SK-N-SH (cell line): ENCODE results near the gene FRMPD4. TPM values are rescaled to one million over a fixed set of nuclear protein-coding genes. Genes with fewer than 3 reads are reported as not detected.

Experiments used
- CTCF ChIA-PET: fragments of 300-600, 350-600 bp; formaldehyde crosslinking; extraction: SDS; loops from one replicate; lab custom pipeline; 2021; lab: Yijun Ruan, JAX
- POLR2A ChIA-PET: fragments of 350-600 bp; sonication (Branson Sonifier 250); formaldehyde crosslinking; extraction: SDS; loops from one replicate; lab custom pipeline; 2020; ENCODE audit warnings: antibody characterized with exemption, inconsistent platforms; lab: Yijun Ruan, JAX
- DNase-seq: peaks from one replicate; pipeline ENCODE4 v3.0.0; 2012
- H2AFZ ChIP-seq: fragments of 200-600 bp; sonication (generic); 2 replicates; pipeline ENCODE4 v1.8.1; 2016; ENCODE audit warnings: antibody characterized with exemption, mild to moderate bottlenecking, low read depth
- H3F3A ChIP-seq: fragments of 200-600 bp; sonication (generic); replicated peaks from 2 replicates; pipeline ENCODE3; 2016; ENCODE audit warnings: antibody characterized with exemption, mild to moderate bottlenecking; ENCODE audit not compliant: insufficient read depth
- H3K27ac ChIP-seq, 2 experiments: fragments of 200-500 bp in 1 of 2; fragments of 200-600 bp in 1 of 2; sonication (Bioruptor generic) in 1 of 2; sonication (generic), shearing (Covaris generic) in 1 of 2; 2 replicates each; pipeline versions ENCODE4 v1.5.1 to v1.6.1; 2014 to 2016; ENCODE audit warnings: low read depth in 2 of 2, inconsistent platforms in 1 of 2, low read length in 1 of 2, mild to moderate bottlenecking in 1 of 2, mixed read lengths in 1 of 2
- H3K27me3 ChIP-seq: fragments of 200-600 bp; sonication (generic), shearing (Covaris generic); 2 replicates; pipeline ENCODE4 v1.6.1; 2016; ENCODE audit warnings: mixed run types; ENCODE audit not compliant: insufficient read depth
- H3K36me3 ChIP-seq, 2 experiments: fragments of 200-500 bp in 1 of 2; fragments of 200-600 bp in 1 of 2; sonication (Bioruptor generic) in 1 of 2; sonication (generic) in 1 of 2; replicated peaks in 1 of 2; 2 replicates each; pipeline versions ENCODE3 to v1.5.1; 2014 to 2016; ENCODE audit warnings: low read length in 1 of 2, mild to moderate bottlenecking in 1 of 2; ENCODE audit not compliant: insufficient read depth in 2 of 2, control insufficient read depth in 1 of 2
- H3K4me1 ChIP-seq, 2 experiments: fragments of 200-500 bp in 1 of 2; fragments of 200-600 bp in 1 of 2; sonication (Bioruptor generic) in 1 of 2; sonication (generic), shearing (Covaris generic) in 1 of 2; 2 replicates each; pipeline versions ENCODE4 v1.5.1 to v1.6.1; 2014 to 2016; ENCODE audit warnings: low read depth in 1 of 2, low read length in 1 of 2, mixed run types in 1 of 2; ENCODE audit not compliant: insufficient read depth in 2 of 2, control insufficient read depth in 1 of 2
- H3K4me2 ChIP-seq: fragments of 200-600 bp; sonication (generic), shearing (Covaris generic); 2 replicates; pipeline ENCODE4 v1.6.1; 2017; ENCODE audit warnings: mixed run types
- H3K4me3 ChIP-seq, 2 experiments: fragments of 200-500 bp in 1 of 2; fragments of 200-600 bp in 1 of 2; sonication (Bioruptor generic) in 1 of 2; sonication (generic), shearing (Covaris generic) in 1 of 2; 2 replicates each; pipeline versions ENCODE4 v1.5.1 to v1.8.1; 2014 to 2016; ENCODE audit warnings: low read depth in 2 of 2, inconsistent platforms in 1 of 2, low read length in 1 of 2, mild to moderate bottlenecking in 1 of 2, mixed read lengths in 1 of 2, moderate library complexity in 1 of 2
- H3K79me2 ChIP-seq: fragments of 200-600 bp; sonication (generic); 2 replicates; pipeline ENCODE4 v1.8.1; 2017; ENCODE audit warnings: mild to moderate bottlenecking; ENCODE audit not compliant: insufficient read depth
- H3K9ac ChIP-seq: fragments of 200-600 bp; sonication (generic); 2 replicates; pipeline ENCODE4 v1.6.1; 2017; ENCODE audit warnings: mixed run types
- H3K9me2 ChIP-seq: fragments of 200-600 bp; sonication (generic); 2 replicates; pipeline ENCODE4 v1.6.1; 2017; ENCODE audit warnings: mixed run types
- H3K9me3 ChIP-seq: fragments of 200-600 bp; sonication (generic); 2 replicates; pipeline ENCODE4 v1.6.1; 2017; ENCODE audit warnings: mixed run types, mild to moderate bottlenecking, moderate library complexity
- H4K20me1 ChIP-seq: fragments of 200-600 bp; sonication (generic); 2 replicates; pipeline ENCODE4 v1.6.1; 2017; ENCODE audit warnings: mild to moderate bottlenecking, mixed run types; ENCODE audit not compliant: insufficient read depth
- CTCF ChIP-seq: fragments of 200-600 bp; sonication (generic); IDR thresholded peaks from 2 replicates; pipeline ENCODE4 v1.6.1; 2017; ENCODE audit warnings: antibody characterized with exemption, mild to moderate bottlenecking, moderate library complexity
- ELF1 ChIP-seq: IDR thresholded peaks from 2 replicates; pipeline ENCODE4 v1.4.0; 2012
- EP300 ChIP-seq, 2 experiments: IDR thresholded peaks; 2 replicates each; pipeline versions ENCODE4 v1.4.0 to v1.6.1; 2012; ENCODE audit warnings: borderline replicate concordance in 1 of 2, low read depth in 1 of 2, low read length in 1 of 2
- EZH2phosphoT487 ChIP-seq: fragments of 200-600 bp; sonication (generic); IDR thresholded peaks from 2 replicates; pipeline ENCODE4 v1.6.1; 2017; ENCODE audit warnings: low read depth, mixed run types, mild to moderate bottlenecking, antibody characterized with exemption, moderate library complexity, borderline replicate concordance
- FOXJ3 ChIP-seq: sonication (generic); formaldehyde crosslinking; IDR thresholded peaks from 2 replicates; pipeline ENCODE4 v1.5.1; 2020; ENCODE audit warnings: mild to moderate bottlenecking, missing genetic modification reagents
- IRF3 ChIP-seq: fragments of 150-350 bp; IDR thresholded peaks from 2 replicates; pipeline ENCODE4 v1.6.1; 2016; ENCODE audit warnings: mild to moderate bottlenecking, low read depth, low read length
- JUND ChIP-seq: IDR thresholded peaks from 2 replicates; pipeline ENCODE4 v1.4.0; 2012
- NFIC ChIP-seq: IDR thresholded peaks from 2 replicates; pipeline ENCODE4 v1.4.0; 2012; ENCODE audit warnings: borderline replicate concordance
- POLR2AphosphoS5 ChIP-seq: IDR thresholded peaks from 2 replicates; pipeline ENCODE4 v1.6.1; 2012; ENCODE audit warnings: low read depth, low read length
- RAD21 ChIP-seq: IDR thresholded peaks from 2 replicates; pipeline ENCODE4 v1.6.1; 2012; ENCODE audit warnings: mild to moderate bottlenecking, low read length
- RCOR1 ChIP-seq: fragments of 150-350 bp; IDR thresholded peaks from 2 replicates; pipeline ENCODE4 v1.6.1; 2017; ENCODE audit warnings: antibody characterized with exemption, low read length
- REST ChIP-seq: IDR thresholded peaks from 2 replicates; pipeline ENCODE4 v1.6.1; 2012; ENCODE audit warnings: mild to moderate bottlenecking, low read depth, low read length, moderate library complexity
- RFX5 ChIP-seq: IDR thresholded peaks from 2 replicates; pipeline ENCODE4 v1.6.1; 2012; ENCODE audit warnings: mild to moderate bottlenecking, improper control_type of control experiment, low read length
- SIN3A ChIP-seq: IDR thresholded peaks from 2 replicates; pipeline ENCODE4 v1.6.1; 2012; ENCODE audit warnings: low read depth, mild to moderate bottlenecking, low read length, moderate library complexity, borderline replicate concordance
- TCF12 ChIP-seq: IDR thresholded peaks from 2 replicates; pipeline ENCODE4 v1.4.0; 2012
- USF2 ChIP-seq: fragments of 150-350 bp; IDR thresholded peaks from 2 replicates; pipeline ENCODE4 v1.6.1; 2017; ENCODE audit warnings: antibody characterized with exemption, low read length, low read depth, borderline replicate concordance
- YY1 ChIP-seq: IDR thresholded peaks from 2 replicates; pipeline ENCODE4 v1.4.0; 2012; ENCODE audit warnings: low read depth, mild to moderate bottlenecking
- WGBS: methylation state at CpG from one replicate; pipeline ENCODE4 v1.1.6; 2017; ENCODE audit warnings: low lambda C conversion rate; 5-methylcytosine and 5-hydroxymethylcytosine counted together
- polyA plus RNA-seq, 3 experiments: library from polyadenylated mRNA; depleted of rRNA; stranded (reverse); fragments of >200 nt; gene quantifications; 2 replicates each; pipeline ENCODE4 v1.2.3, GENCODE V29; 2012

The FRMPD4 gene
- polyA plus RNA-seq, 1 of the 3 experiments (the other 2 are of a cell fraction): not detected

GRCh38 chrX:12225107-12225506, 86.8 kb downstream of the FRMPD4 start:
- CTCF ChIA-PET: interaction anchor here (1.4 kb wide), 1 partner anchor 18 kb away, joined by 3 read pairs; no protein-coding TSS in a partner anchor
- no peak for DNase-seq
- Histone ChIP-seq H3K27me3 (no peaks in the 10 kb centered on the region), H3K4me1 (no peaks in the 10 kb centered on the region), H3K9me2 (no peaks in the 10 kb centered on the region), H3K27ac (no peak overlapping the region), H3K4me2 (no peak overlapping the region), H3K79me2 (no peaks in the 10 kb centered on the region), H3F3A (no peaks in the 10 kb centered on the region), H3K36me3 (no peaks in the 10 kb centered on the region), H4K20me1 (no peaks in the 10 kb centered on the region), H2AFZ (no peak overlapping the region), H3K4me3 (no peak overlapping the region), H3K9ac (no peak overlapping the region), H3K9me3 (no peaks in the 10 kb centered on the region)
- POLR2A ChIA-PET: no interaction called here
- TF ChIP-seq EP300 (IDR thresholded peaks at IDR 0.05; ENCODE audit: borderline replicate concordance in 1 of 2, low read depth in 1 of 2, low read length in 1 of 2): no peak
- TF ChIP-seq IRF3: no peak
- no peak for TF ChIP-seq JUND
- TF ChIP-seq ELF1: no peak
- no peak for TF ChIP-seq SIN3A
- no peak for TF ChIP-seq CTCF
- no peak for TF ChIP-seq RFX5
- WGBS: 0% methylated on average over 1 of the region's 1 CpG

GRCh38 chrX:12227412-12228041, 89.3 kb downstream of the FRMPD4 start:
- Histone ChIP-seq H3K27ac (no peak overlapping the region), H3F3A (no peaks in the 10 kb centered on the region)
- TF ChIP-seq TCF12 (no peak), NFIC (no peak), YY1 (no peak), FOXJ3 (CRISPR knock-in tag) (no peak), USF2 (no peak), POLR2AphosphoS5 (no peak), REST (no peak), EZH2phosphoT487 (no peak), SIN3A (no peak), RAD21 (no peak), RCOR1 (no peak)
- TF ChIP-seq, all 33 proteins: peak for 0
- H3K79me2 ChIP-seq: no peaks in the 10 kb centered on the region
- no peak overlapping the region for H2AFZ ChIP-seq
- ChIA-PET POLR2A (no interaction called here), CTCF (no interaction called here)
- H3K4me3 ChIP-seq: no peak overlapping the region
- H3K4me1 ChIP-seq: no peaks in the 10 kb centered on the region
- WGBS: 6% methylated on average over 2 of the region's 2 CpGs
- H4K20me1 ChIP-seq: no peaks in the 10 kb centered on the region
- H3K4me2 ChIP-seq: no peak overlapping the region
- DNase-seq: no peak
- H3K9ac ChIP-seq: no peak overlapping the region
- no peaks in the 10 kb centered on the region for H3K9me2 ChIP-seq
- no peaks in the 10 kb centered on the region for H3K27me3 ChIP-seq
- no peaks in the 10 kb centered on the region for H3K9me3 ChIP-seq
- H3K36me3 ChIP-seq: no peaks in the 10 kb centered on the region
